Activated naive CD4-positive, alpha-beta T cell treated with anti-CD3 and anti-CD28 coated beads, Interleukin-2, amount 10 ng/mL, durations not matched to agents 7 days and 5 days (primary cell): ENCODE data around the gene NFKBIA.
"Not testable (repeated sequence)": the region's sequence is repeated elsewhere in the genome, so short reads cannot be mapped to it uniquely, and the experiment has no call there.

Experiments used
- CTCF ChIA-PET: fragments of 350-600 bp; sonication (Branson Sonifier 250); formaldehyde crosslinking; loops from one replicate; lab custom pipeline; 2021; ENCODE audit warnings: antibody characterized with exemption; lab: Charles Lee
- DNase-seq: peaks from one replicate; pipeline ENCODE4 v3.0.0-alpha.2; 2020
- H3K27ac Mint-ChIP-seq: one replicate; pipeline ENCODE4 v1.8.0; 2021; ENCODE audit warnings: mild to moderate bottlenecking, moderate library complexity, mixed read lengths
- H3K27me3 Mint-ChIP-seq: one replicate; pipeline ENCODE4 v1.8.0; 2021; ENCODE audit warnings: mild to moderate bottlenecking, mixed read lengths
- H3K36me3 Mint-ChIP-seq: one replicate; pipeline ENCODE4 v1.8.0; 2021; ENCODE audit warnings: mixed read lengths
- H3K4me1 Mint-ChIP-seq: one replicate; pipeline ENCODE4 v1.8.0; 2021; ENCODE audit warnings: mixed read lengths
- H3K4me3 Mint-ChIP-seq: one replicate; pipeline ENCODE4 v1.8.0; 2021; ENCODE audit warnings: mild to moderate bottlenecking, moderate library complexity, mixed read lengths
- H3K9me3 Mint-ChIP-seq: one replicate; pipeline ENCODE4 v1.8.0; 2021; ENCODE audit warnings: mixed read lengths

Gene NFKBIA

GRCh38 chr14:35405304-35405996 lies 901 bp upstream of the NFKBIA start:
- no peak for DNase-seq
- peaks cover 4% of the 10 kb centered on the region for H3K27me3 Mint-ChIP-seq
- H3K4me3 Mint-ChIP-seq: peak overlapping the region; percentile 89
- CTCF ChIA-PET: interaction anchor here (0.6 to 5.0 kb wide), 17 partner anchors 10 to 359 kb away, joined by 3 to 65 read pairs (median 6); partner anchors contain the start of genes FAM177A1 and PSMA6
- H3K4me1 Mint-ChIP-seq: peaks cover 55% of the 10 kb centered on the region
- H3K36me3 Mint-ChIP-seq: peaks cover 33% of the 10 kb centered on the region
- H3K9me3 Mint-ChIP-seq: no peaks in the 10 kb centered on the region
- peak overlapping the region; percentile 95 for H3K27ac Mint-ChIP-seq

DNA sequence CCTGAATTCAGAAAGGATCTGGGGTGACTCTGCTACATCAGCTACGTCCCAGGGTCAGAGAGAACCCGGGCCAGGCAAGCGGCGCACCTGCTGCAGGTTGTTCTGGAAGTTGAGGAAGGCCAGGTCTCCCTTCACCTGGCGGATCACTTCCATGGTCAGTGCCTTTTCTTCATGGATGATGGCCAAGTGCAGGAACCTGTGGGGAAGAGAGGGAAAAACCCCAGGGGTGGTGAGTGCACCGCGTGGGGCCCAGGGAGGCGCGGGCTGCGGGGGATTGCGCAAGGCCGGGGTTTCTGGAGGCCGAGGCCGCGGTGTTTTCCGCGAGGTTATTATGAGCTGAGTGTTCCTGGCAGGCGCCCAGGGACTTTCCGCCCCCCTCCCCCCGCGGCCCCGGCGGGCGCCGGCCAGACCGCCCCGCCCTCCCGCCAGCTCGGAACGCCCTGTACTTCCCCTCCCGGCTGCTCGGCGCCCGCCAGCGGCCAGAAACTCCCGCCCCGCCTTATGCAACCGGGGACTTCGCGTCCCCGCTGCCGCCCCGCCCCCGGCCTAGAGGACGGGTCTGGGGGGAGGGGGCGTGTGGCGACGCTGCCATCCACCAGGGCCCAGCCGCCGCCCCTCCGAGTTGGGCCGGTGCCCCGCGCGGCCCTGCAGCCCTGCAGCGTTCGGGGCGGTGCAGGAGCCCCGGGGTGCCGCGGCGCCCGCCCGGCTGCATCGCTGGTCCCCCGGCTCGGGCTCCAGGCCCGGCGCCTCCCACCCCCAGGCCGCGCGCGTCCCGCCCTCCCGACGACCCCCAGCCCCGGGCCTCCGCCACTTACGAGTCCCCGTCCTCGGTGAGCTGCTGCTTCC lies 723 bp downstream of the NFKBIA start:
- Mint-ChIP-seq H3K27ac (peak overlapping the region; percentile 95), H3K4me3 (peak overlapping the region; percentile 89), H3K9me3 (no peaks in the 10 kb centered on the region)

GRCh38 chr14:35403114-35403602 lies 1.4 kb downstream of the NFKBIA start:
- Mint-ChIP-seq H3K27ac (peak overlapping the region; percentile 95), H3K36me3 (peaks cover 45% of the 10 kb centered on the region), H3K4me1 (peaks cover 61% of the 10 kb centered on the region), H3K27me3 (peaks cover 4% of the 10 kb centered on the region), H3K9me3 (no peaks in the 10 kb centered on the region), H3K4me3 (peak overlapping the region; percentile 88)
- no peak for DNase-seq
- CTCF ChIA-PET: interaction anchor here (0.6 to 5.0 kb wide), 13 partner anchors 10 to 188 kb away, joined by 3 to 65 read pairs (median 5); partner anchors contain the start of gene PSMA6

More for the DNA sequence above, 723 bp downstream of the NFKBIA start:
- Mint-ChIP-seq H3K27me3 (peaks cover 4% of the 10 kb centered on the region), H3K4me1 (peaks cover 58% of the 10 kb centered on the region), H3K36me3 (peaks cover 42% of the 10 kb centered on the region)
- DNase-seq: peak; percentile 93
- CTCF ChIA-PET: interaction anchor here (1.3 to 5.0 kb wide), 13 partner anchors 9 to 357 kb away, joined by 3 to 65 read pairs (median 7); partner anchors contain the start of genes FAM177A1 and PSMA6

DNA sequence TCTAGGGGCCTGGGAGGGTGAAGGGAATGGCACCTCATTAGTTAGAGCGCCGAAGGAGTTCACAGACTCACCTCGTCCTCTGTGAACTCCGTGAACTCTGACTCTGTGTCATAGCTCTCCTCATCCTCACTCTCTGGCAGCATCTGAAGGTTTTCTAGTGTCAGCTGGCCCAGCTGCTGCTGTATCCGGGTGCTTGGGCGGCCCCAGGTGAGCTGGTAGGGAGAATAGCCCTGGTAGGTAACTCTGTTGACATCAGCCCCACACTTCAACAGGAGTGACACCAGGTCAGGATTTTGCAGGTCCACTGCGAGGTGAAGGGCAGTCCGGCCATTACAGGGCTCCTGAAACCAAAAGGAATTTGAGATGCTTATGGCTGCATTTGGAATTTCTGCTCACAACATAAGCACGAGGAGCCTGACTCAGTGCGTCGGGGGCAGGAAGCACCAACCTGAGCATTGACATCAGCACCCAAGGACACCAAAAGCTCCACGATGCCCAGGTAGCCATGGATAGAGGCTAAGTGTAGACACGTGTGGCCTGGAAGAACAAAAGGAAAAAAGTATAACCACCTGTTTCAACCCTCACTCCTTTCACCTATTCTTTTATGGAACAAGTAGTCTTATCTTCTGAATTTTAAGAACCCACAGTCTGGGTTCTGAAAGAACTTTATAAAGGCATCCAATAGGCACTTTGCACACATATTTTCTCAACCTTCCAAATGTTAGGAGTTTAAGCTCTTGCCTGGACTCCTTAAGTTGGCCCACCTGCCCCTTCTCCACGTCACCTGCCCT lies 2.0 kb downstream of the NFKBIA start:
- no peaks in the 10 kb centered on the region for H3K9me3 Mint-ChIP-seq
- peaks cover 45% of the 10 kb centered on the region for H3K36me3 Mint-ChIP-seq

DNA sequence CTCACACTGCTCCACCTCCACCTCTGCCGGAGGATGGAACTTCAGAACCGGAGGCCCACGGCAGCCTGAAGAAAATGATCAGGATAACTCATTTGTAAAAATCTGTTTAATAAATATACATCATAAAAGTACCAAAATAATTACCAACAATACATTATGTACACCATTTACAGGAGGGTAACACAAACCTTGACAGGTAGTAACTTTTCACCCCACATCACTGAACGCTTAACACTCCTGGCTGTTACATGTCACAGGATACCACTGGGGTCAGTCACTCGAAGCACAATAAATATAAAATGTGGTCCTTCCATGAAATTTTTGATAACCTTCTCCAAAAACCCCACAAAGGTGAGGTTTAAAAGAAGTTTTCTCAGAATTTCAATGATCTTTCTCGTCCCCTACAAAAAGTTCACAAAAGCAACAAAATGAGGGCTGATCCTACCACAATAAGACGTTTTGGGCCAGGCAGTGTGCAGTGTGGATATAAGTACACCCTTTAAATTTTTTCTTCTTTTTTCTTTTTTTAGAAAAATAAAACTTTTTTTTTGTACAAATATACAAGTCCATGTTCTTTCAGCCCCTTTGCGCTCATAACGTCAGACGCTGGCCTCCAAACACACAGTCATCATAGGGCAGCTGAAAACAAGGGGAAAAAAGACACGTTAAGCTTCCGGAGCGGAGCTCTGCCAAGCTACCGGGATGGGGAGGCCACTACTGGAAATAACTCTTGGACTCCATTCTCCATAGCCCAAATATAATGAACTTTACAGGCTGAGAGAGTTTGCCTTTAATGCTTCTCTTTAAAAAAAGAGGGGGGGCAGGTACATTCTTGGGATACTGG lies 2.9 kb downstream of the NFKBIA start:
- H3K9me3 Mint-ChIP-seq: no peaks in the 10 kb centered on the region
- H3K4me1 Mint-ChIP-seq: peaks cover 61% of the 10 kb centered on the region
- H3K4me3 Mint-ChIP-seq: peak overlapping the region; percentile 88
- H3K36me3 Mint-ChIP-seq: peaks cover 45% of the 10 kb centered on the region
- no peak for DNase-seq
- CTCF ChIA-PET: interaction anchor here (0.6 to 5.0 kb wide), 9 partner anchors 11 to 421 kb away, joined by 3 to 65 read pairs (median 5); partner anchors contain the start of gene PSMA6
- H3K27me3 Mint-ChIP-seq: peaks cover 4% of the 10 kb centered on the region
- peak overlapping the region; percentile 95 for H3K27ac Mint-ChIP-seq

More for the DNA sequence above, 2.0 kb downstream of the NFKBIA start:
- peaks cover 64% of the 10 kb centered on the region for H3K4me1 Mint-ChIP-seq
- H3K27me3 Mint-ChIP-seq: peaks cover 4% of the 10 kb centered on the region
- H3K27ac Mint-ChIP-seq: peak overlapping the region; percentile 95
- peak; percentile 55 for DNase-seq
- peak overlapping the region; percentile 88 for H3K4me3 Mint-ChIP-seq
- CTCF ChIA-PET: interaction anchor here (0.6 to 5.0 kb wide), 11 partner anchors 11 to 420 kb away, joined by 3 to 65 read pairs (median 5); partner anchors contain the start of gene PSMA6

DNA sequence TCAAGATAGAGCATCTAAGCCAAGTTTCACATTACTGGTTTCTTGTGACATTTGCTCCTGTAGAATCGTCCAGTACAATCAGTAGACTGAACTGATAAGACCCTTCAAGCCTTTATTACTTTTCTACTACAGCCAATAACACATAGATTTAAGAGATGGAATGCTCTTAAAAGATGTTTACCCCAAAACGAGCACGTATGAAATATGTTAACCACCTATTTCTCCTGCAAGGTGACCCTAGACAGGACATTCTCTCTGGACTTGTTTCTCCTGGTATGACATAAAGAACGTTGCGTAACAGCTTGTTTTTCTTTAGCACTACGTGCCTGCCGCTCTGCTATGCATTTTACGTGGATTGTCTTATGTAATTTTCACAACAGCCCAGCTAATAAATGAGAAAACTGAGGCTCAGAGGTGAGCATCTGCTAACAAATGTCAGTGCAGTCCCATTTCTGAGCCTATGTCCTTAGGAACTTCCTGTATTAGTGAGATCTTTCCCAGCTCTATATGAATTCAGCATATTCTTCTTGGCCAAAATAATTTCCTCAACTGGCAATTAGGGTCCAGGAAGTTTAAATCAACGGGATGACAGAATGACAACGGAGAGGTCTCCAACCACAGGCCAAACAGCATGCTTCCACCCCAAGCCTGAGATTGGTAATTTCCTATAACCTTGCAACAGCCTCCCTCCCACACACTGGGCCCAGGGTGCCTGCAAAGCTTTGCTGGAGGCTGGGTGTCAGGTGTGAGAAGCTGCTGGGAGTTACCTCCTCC lies 3.7 kb downstream of the NFKBIA start:
- peaks cover 4% of the 10 kb centered on the region for H3K27me3 Mint-ChIP-seq
- peak overlapping the region; percentile 63 for H3K27ac Mint-ChIP-seq
- CTCF ChIA-PET: interaction anchor here (0.7 to 1.6 kb wide), 3 partner anchors 91 to 186 kb away, joined by 3 to 5 read pairs (median 3); no protein-coding TSS in a partner anchor
- peaks cover 54% of the 10 kb centered on the region for H3K4me1 Mint-ChIP-seq
- peaks cover 45% of the 10 kb centered on the region for H3K36me3 Mint-ChIP-seq
- H3K4me3 Mint-ChIP-seq: peak overlapping the region; percentile 44
- DNase-seq: peak; percentile 33
- H3K9me3 Mint-ChIP-seq: no peaks in the 10 kb centered on the region

- Mint-ChIP-seq H3K27me3 (peaks cover 2% of the 10 kb centered on the region), H3K4me3 (no peak overlapping the region), H3K36me3 (peaks cover 43% of the 10 kb centered on the region), H3K9me3 (no peaks in the 10 kb centered on the region), H3K27ac (no peak overlapping the region), H3K4me1 (peaks cover 42% of the 10 kb centered on the region)
- CTCF ChIA-PET: no interaction called here
- no peak for DNase-seq
Observed at GRCh38 chr14:35399083-35399937, 5.2 kb downstream of the NFKBIA start.

- CTCF ChIA-PET: no interaction called here
- Mint-ChIP-seq H3K36me3 (peaks cover 37% of the 10 kb centered on the region), H3K4me3 (no peak overlapping the region), H3K27me3 (no peaks in the 10 kb centered on the region), H3K4me1 (peaks cover 36% of the 10 kb centered on the region), H3K27ac (peak overlapping the region; percentile 14), H3K9me3 (no peaks in the 10 kb centered on the region)
- DNase-seq: no peak
Observed at GRCh38 chr14:35398071-35398584, 6.4 kb downstream of the NFKBIA start.

GRCh38 chr14:35396610-35397009 lies 7.9 kb downstream of the NFKBIA start:
- H3K4me1 Mint-ChIP-seq: peaks cover 21% of the 10 kb centered on the region
- not testable (repeated sequence) for H3K27me3 Mint-ChIP-seq, H3K4me3 Mint-ChIP-seq, DNase-seq, H3K9me3 Mint-ChIP-seq, H3K27ac Mint-ChIP-seq
- peaks cover 22% of the 10 kb centered on the region for H3K36me3 Mint-ChIP-seq
- CTCF ChIA-PET: interaction anchor here (0.7 kb wide), 1 partner anchor 95 kb away, joined by 3 read pairs; no protein-coding TSS in a partner anchor

DNA sequence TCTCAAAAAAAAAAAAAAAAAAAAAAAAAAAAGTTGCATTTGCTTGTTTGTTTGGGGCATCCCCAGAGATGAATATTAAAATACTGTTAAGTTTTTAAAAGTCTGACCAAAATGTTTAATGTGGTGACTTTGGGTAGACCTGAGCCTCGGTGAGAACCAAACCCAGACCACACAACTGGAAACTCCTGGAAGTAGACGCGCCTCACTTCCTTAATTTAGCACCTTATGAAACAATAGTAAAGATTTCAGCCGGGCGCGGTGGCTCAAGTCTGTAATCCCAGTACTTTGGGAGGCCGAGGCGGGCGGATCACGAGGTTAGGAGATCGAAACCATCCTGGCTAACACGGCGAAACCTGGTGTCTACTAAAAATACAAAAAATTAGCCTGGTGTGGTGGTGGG lies 9.3 kb downstream of the NFKBIA start:
- Mint-ChIP-seq H3K9me3 (no peaks in the 10 kb centered on the region), H3K27me3 (peaks cover 5% of the 10 kb centered on the region), H3K4me1 (peaks cover 10% of the 10 kb centered on the region), H3K27ac (no peak overlapping the region), H3K36me3 (peaks cover 11% of the 10 kb centered on the region), H3K4me3 (no peak overlapping the region)
- no peak for DNase-seq
- CTCF ChIA-PET: interaction anchor here (0.7 kb wide), 1 partner anchor 11 kb away, joined by 4 read pairs; no protein-coding TSS in a partner anchor

- peaks cover 10% of the 10 kb centered on the region for H3K4me1 Mint-ChIP-seq
- CTCF ChIA-PET: interaction anchor here (0.6 kb wide), 1 partner anchor 263 kb away, joined by 3 read pairs; no protein-coding TSS in a partner anchor
- peaks cover 9% of the 10 kb centered on the region for H3K36me3 Mint-ChIP-seq
- no peak overlapping the region for H3K27ac Mint-ChIP-seq
- DNase-seq: no peak
- H3K27me3 Mint-ChIP-seq: peaks cover 5% of the 10 kb centered on the region
- no peaks in the 10 kb centered on the region for H3K9me3 Mint-ChIP-seq
- H3K4me3 Mint-ChIP-seq: no peak overlapping the region
Observed at GRCh38 chr14:35394326-35395013, 10.1 kb downstream of the NFKBIA start.
